Measurements from ENCODE around the gene SUSD1. TPM values are rescaled to one million over a fixed set of nuclear protein-coding genes. Genes with fewer than 3 reads are reported as not detected.

SUSD1 gene
- polyA plus RNA-seq, 1 donor: 9.7 TPM

- DNase-seq (ENCODE audit: low read depth): no peak
These were observed 132.3 kb downstream of the SUSD1 start for GRCh38 chr9:112042769-112043168.

- no peak for DNase-seq (ENCODE audit: low read depth)
These were observed 132.9 kb downstream of the SUSD1 start for GRCh38 chr9:112042244-112042638.

GRCh38 chr9:112041536-112042243 is 133.4 kb downstream of the SUSD1 start:
- DNase-seq (ENCODE audit: low read depth): no peak

GRCh38 chr9:112041199-112041535 is 133.9 kb downstream of the SUSD1 start:
- no peak for DNase-seq (ENCODE audit: low read depth)

- DNase-seq (ENCODE audit: low read depth): no peak
These were observed 137.1 kb downstream of the SUSD1 start for GRCh38 chr9:112038017-112038408.

GRCh38 chr9:112037281-112038016 is 137.6 kb downstream of the SUSD1 start:
- no peak for DNase-seq (ENCODE audit: low read depth)

GRCh38 chr9:112035166-112035826 is 139.8 kb downstream of the SUSD1 start:
- no peak for DNase-seq (ENCODE audit: low read depth)

- no peak for DNase-seq (ENCODE audit: low read depth)
These were observed 140.9 kb downstream of the SUSD1 start for GRCh38 chr9:112034216-112034611.

- DNase-seq (ENCODE audit: low read depth): no peak
These were observed 141.6 kb downstream of the SUSD1 start for GRCh38 chr9:112033237-112034215.

GRCh38 chr9:112032743-112033142 is 142.4 kb downstream of the SUSD1 start:
- DNase-seq (ENCODE audit: low read depth): no peak

- DNase-seq (ENCODE audit: low read depth): no peak
These were observed 143.1 kb downstream of the SUSD1 start for GRCh38 chr9:112032009-112032408.

GRCh38 chr9:112031400-112031799 is 143.7 kb downstream of the SUSD1 start:
- no peak for DNase-seq (ENCODE audit: low read depth)

GRCh38 chr9:112029921-112030444 is 145.1 kb downstream of the SUSD1 start:
- DNase-seq (ENCODE audit: low read depth): no peak

- DNase-seq (ENCODE audit: low read depth): no peak
These were observed 146.6 kb downstream of the SUSD1 start for GRCh38 chr9:112028242-112029221.

- no peak for DNase-seq (ENCODE audit: low read depth)
These were observed 149.2 kb downstream of the SUSD1 start for GRCh38 chr9:112025850-112026249.

GRCh38 chr9:112021742-112022141 is 153.4 kb downstream of the SUSD1 start:
- DNase-seq (ENCODE audit: low read depth): no peak

- DNase-seq (ENCODE audit: low read depth): no peak
These were observed 154.2 kb downstream of the SUSD1 start for GRCh38 chr9:112020680-112021596.

GRCh38 chr9:112017878-112018277 is 157.2 kb downstream of the SUSD1 start:
- no peak for DNase-seq (ENCODE audit: low read depth)

- no peak for DNase-seq (ENCODE audit: low read depth)
These were observed 159.4 kb downstream of the SUSD1 start for GRCh38 chr9:112015736-112016135.
